GM21723 (cell line): Measurements from ENCODE around the gene DTWD2.
A peak's percentile ranks its signal among the peaks of the same experiment; 100 is the strongest.

Source experiments
- ATAC-seq: cut with Tn5 transposase; IDR thresholded peaks from one replicate; pipeline ENCODE4 v1.9.1; 2021; ENCODE audit warnings: mild to moderate bottlenecking, moderate library complexity; ENCODE audit not compliant: unreplicated experiment

DTWD2 gene, protein sequence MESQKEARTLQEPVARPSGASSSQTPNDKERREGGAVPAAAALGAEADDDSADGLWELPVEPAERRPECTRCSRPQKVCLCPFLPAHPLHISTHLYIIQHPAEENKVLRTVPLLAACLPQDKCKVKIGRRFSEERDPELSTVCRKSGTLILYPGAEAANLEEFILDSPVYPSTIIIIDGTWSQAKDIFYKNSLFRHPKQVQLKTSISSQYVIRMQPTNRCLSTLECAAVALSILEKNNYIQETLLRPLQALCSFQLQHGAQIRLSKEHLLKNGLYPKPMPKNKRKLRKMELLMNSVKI

GRCh38 chr5:118987988-118988865 lies at the start of gene DTWD2:
Gene DTWD2, minus strand, starts transcription at chr5:118988547. Its CDS starts 36 bp downstream, at chr5:118988511.
- peak; percentile 97 for ATAC-seq

GRCh38 chr5:119037496-119038215 lies 49.3 kb upstream of the DTWD2 start:
- no peak for ATAC-seq

DNA sequence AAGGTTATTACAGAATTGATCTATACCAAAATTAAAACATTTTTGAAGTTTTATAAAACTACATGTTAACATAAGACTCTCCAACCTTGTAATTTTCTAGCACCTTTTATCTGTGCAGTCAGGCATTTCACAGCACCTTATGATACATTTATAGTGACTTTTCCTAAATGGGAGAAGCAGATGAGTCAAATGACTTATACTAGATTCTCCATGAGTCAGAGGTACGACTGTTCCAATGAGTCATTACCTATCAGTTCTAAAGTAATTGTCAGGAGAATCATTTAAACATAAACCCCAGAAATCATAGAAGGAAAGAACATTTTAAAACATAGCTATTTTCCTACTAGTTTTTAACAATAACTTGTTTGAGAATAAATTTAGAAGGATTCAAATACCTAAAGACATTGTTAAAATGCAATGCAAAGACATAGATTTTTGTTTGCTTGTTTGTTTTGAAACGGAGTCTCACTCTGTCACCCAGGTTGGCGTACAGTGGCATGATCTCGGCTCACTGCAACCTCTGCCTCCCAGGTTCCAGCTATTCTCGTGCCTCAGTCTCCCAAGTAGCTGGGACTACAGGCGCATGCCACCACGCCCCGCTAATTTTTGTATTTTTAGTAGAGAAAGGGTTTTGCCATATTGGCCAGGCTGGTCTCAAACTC lies 47.9 kb upstream of the DTWD2 start:
- no peak for ATAC-seq

- ATAC-seq, result no peak
These were observed 44.8 kb upstream of the DTWD2 start for GRCh38 chr5:119033135-119033534.

DNA sequence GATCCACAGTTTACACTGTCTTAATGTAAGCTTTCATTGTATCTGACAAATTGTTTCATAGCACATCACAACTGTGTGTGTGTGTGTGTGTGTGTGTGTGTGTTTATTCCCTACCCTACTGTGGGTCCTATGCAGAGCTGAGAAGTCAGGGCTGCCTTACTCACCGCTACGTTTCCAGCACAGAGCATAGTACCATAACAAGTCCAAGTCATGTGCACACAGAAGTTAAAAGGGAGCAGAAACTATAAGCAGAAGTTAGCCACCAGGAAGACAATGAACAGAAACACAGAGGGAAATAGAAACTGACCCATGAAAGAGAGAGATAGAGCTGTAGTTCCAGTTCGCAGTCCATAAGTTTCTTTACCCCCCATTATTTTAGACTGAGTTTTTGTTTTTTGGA lies 44.3 kb upstream of the DTWD2 start:
- ATAC-seq, result peak; percentile 44

DNA sequence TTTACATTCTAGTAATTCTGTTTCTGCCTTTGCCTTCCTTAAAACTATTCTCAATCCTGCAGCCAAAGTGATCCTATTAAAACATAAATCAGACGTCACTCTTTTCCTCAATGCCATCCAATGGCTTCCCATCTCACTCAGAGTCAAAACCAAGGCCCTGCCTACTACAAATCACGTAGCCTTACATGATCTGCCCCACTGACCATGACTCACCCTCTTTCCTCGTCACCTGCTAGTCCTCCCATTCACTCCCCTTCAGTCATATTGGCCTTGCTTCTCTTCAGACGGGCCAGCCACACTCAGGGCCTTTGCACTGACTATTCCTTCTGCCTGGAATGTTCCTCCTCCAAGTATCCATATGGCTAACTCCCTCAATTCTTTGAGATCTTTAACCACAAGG lies 43.6 kb upstream of the DTWD2 start:
- ATAC-seq, result peak; percentile 58

DNA sequence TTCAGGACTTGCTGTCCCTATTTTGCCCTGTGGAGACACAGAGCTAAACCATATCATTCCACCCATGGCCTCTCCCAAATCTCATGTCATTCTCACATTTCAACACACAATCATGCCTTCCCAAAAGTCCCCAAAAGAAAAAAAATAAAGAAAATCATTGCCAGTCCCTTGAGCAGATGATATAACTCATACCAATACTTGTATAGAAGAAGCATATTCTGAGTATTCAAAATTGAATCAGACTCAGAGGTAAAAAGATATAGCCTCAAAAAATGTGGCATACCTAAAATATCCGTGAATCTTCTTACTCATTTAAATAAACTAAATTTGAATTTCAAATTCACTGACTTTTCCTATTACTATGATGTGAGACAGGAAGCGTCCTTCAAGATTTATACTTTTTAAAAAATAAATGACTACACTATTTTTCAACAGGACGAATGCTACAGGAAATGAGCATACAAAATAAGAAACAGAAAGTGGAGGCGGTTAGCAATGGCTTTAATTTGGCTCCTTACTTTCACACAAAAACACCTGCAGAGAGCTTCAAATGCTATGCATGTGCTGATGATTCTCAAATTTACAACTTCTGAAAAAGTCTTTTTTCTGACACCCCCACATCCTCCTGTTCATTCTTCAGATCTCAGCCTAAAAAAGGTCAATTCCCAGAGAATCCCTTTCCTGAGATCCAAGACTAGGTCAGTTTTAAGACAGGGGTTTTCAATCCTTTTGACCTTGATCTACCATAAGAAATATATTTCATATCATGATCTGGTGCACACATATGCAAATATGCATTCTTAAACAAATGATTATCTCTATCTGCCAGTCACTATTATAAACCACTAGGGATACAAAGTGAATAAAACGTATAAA lies 42.9 kb upstream of the DTWD2 start:
- ATAC-seq, result peak; percentile 90

DNA sequence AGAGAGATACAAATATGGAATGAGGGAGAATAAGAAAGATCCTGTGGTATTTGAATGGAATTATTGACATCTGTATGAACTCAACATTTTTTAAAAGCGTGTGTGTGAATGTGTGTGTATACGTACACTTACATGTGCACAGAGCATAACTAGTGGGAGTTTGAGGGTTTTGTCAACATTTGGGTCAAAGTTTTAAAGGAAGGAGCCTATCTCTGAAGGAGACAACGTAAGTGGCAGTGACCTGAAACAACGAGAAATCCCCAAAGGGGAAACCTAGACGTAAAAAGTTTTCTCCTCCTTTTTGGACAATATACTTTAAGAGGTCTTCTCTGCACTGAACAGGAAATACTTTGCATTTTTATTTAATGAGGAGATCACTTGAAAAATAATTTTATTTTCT lies 40.2 kb upstream of the DTWD2 start:
- no peak for ATAC-seq

- ATAC-seq, result no peak
These were observed 34.4 kb upstream of the DTWD2 start for GRCh38 chr5:119022773-119023172.

- peak; percentile 89 for ATAC-seq
These were observed 33.8 kb upstream of the DTWD2 start for GRCh38 chr5:119022017-119022745.

DNA sequence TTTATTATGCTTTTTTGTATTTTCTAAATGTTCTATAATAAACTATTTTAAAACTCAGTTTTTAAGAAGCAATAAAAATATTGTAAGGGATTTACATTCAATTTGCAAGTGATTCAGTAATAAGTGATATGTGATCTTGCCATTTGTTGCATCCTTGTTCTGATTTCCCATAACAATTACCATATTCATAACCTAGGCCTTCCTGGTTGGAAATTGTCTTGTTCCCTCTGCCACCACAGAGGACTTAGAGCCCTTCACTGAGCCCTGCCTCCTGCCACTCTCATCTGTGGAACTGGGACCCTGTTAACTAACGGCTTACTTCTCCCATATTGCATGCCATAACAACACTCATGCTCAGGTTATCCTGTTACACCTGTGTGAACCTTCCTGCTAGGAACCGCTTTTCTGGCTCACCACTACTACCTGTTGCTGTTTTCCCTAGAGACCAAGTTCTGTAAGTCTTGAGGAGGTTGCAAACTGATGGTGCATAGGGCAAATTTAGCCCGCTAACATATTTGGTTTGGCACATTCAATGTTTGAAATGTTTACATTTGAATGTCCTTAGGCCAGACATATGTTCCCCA lies 32.9 kb upstream of the DTWD2 start:
- no peak for ATAC-seq

DNA sequence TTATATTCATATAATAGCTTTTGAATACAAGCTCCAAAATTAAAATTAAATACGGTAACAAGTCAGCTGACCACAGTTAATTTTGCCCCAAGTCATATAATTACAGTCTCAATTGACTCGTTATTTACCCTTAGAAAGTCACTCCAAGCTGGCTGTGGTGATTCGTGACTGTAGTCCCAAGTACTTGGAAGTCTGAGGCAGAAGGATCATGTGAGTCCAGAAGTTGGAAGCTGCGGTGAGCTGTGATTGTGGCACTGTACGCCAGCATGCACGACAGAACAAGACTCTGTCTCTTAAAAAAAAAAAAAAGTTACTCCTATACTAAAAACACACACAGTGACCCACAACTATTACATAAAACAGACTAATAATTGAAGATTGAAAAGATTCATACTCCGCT lies 31.6 kb upstream of the DTWD2 start:
- ATAC-seq, result no peak

DNA sequence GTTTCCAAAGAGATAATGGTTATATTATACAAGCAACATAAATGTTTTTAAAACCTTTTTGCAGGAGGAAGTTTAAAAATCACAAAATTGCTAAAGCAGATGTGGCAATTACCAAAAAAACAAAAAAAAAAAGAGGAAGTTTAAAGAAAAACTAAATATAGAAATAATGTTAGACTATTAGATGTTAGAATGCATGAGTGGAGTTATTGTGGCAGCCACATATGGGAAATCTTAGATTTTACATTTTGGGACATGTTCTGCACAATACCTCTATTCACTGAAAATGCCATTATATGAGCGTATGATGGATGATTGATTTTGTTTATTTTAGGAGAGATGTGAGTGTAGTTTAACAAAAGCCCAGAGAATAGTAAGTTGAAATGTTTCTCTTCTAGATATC lies 31.2 kb upstream of the DTWD2 start:
- ATAC-seq, result no peak

- ATAC-seq, result no peak
These were observed 29.6 kb upstream of the DTWD2 start for GRCh38 chr5:119017994-119018393.

- peak; percentile 79 for ATAC-seq
These were observed 27.9 kb upstream of the DTWD2 start for GRCh38 chr5:119016125-119016774.

DNA sequence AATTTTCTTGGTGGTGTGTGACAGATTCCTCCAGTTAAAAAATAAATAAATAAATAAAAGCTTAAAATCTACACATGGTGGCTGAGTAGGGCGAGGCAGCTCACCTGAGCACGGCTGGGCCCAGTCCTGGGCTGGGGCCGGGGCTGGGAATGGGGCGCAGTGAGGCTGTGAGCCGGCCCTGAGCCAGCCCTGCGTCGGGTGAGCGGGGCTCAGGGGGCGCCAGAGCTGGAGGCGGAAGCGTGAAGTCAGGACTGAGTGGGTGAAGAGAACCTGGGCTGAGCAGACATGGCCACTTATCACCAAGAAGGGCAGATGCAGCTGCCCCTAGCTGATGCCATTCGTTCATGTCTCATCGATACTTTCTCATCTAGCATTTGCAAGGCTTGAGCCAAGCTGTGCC lies 22.8 kb upstream of the DTWD2 start:
- no peak for ATAC-seq

DNA sequence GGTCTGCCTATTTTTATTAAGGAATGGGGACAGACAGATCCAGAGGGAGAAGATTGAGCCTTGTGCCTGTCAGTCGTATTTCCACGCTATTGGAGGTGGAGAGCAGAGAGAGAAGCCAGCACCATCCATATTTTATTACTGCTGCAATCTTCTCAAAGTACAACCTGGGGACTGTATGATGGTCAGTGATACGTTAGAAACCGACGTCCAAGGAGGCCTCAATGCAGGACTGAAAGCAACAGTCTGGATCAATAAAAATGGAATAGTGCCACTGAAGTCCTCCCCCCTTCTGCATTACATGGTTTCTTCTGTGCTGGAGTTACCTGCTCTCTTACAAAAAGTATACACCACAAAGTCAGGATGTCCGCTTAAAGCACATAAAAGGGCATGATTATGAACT lies 21.9 kb upstream of the DTWD2 start:
- ATAC-seq, result no peak

DNA sequence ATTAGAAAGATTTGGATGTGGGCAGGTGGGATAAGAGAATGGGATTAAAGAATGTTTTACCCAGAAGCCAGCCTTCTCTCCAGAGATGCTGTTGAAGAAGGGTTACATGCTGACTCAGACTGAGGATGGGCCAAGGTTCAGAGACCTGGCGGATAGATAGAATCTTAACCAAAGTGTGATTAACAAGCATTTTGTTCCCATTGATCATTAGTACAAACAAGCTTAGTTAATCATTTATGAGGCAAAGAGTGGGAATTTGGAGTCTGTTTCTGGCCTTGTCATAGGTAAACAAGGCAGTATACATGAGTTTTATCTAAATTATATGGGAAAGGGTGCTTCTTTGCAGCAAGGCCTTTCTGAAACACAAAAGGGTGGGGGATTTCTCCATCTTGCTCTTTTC lies 20.8 kb upstream of the DTWD2 start:
- no peak for ATAC-seq

- no peak for ATAC-seq
These were observed 11.3 kb upstream of the DTWD2 start for GRCh38 chr5:118999696-119000095.
